HL-60 (cell line): ENCODE results near the gene KIF26B.

ENCODE experiments used
- DNase-seq, 2 experiments: peaks; one replicate each; pipeline ENCODE4 v3.0.0-alpha.2; 2010 to 2020; ENCODE audit warnings: low read depth in 1 of 2, low spot score in 1 of 2
- H3K27ac ChIP-seq: fragments of 250-450 bp; sonication (Bioruptor Pico); replicated peaks from 2 replicates; pipeline ENCODE4 v1.5.1; 2020; ENCODE audit warnings: mild to moderate bottlenecking, moderate library complexity
- H3K27me3 ChIP-seq: fragments of 250-450 bp; sonication (Bioruptor Pico); 2 replicates; pipeline ENCODE4 v1.5.1; 2021; ENCODE audit warnings: mild to moderate bottlenecking, moderate library complexity; ENCODE audit not compliant: insufficient read depth, poor library complexity, severe bottlenecking
- H3K4me3 ChIP-seq: replicated peaks from 2 replicates; pipeline ENCODE4 v1.5.1; 2011; ENCODE audit warnings: mild to moderate bottlenecking, control low read depth, low read length; ENCODE audit not compliant: insufficient read depth
- GABPA ChIP-seq: IDR thresholded peaks from 2 replicates; pipeline ENCODE4 v1.6.1; 2012; ENCODE audit warnings: low read depth
- POLR2AphosphoS5 ChIP-seq: IDR thresholded peaks from 2 replicates; pipeline ENCODE4 v1.6.1; 2012; ENCODE audit warnings: low read depth
- REST ChIP-seq: IDR thresholded peaks from 2 replicates; pipeline ENCODE4 v1.6.1; 2012; ENCODE audit warnings: low read depth; ENCODE audit not compliant: insufficient replicate concordance
- SPI1 ChIP-seq: IDR thresholded peaks from 2 replicates; pipeline ENCODE4 v1.6.1; 2012; ENCODE audit warnings: low read depth, mild to moderate bottlenecking, borderline replicate concordance
- TF ChIP-seq, protein P1 (sequence below): IDR thresholded peaks from one replicate; pipeline ENCODE4 v1.5.1; 2011; ENCODE audit warnings: low read length, control low read depth, inconsistent platforms; ENCODE audit not compliant: insufficient read depth

Gene KIF26B

GRCh38 chr1:245311887-245312536, 157.2 kb downstream of the KIF26B start:
- TF ChIP-seq GABPA (no peak), POLR2AphosphoS5 (no peak), REST (no peak), SPI1 (no peak)
- TF ChIP-seq, protein P1, sequence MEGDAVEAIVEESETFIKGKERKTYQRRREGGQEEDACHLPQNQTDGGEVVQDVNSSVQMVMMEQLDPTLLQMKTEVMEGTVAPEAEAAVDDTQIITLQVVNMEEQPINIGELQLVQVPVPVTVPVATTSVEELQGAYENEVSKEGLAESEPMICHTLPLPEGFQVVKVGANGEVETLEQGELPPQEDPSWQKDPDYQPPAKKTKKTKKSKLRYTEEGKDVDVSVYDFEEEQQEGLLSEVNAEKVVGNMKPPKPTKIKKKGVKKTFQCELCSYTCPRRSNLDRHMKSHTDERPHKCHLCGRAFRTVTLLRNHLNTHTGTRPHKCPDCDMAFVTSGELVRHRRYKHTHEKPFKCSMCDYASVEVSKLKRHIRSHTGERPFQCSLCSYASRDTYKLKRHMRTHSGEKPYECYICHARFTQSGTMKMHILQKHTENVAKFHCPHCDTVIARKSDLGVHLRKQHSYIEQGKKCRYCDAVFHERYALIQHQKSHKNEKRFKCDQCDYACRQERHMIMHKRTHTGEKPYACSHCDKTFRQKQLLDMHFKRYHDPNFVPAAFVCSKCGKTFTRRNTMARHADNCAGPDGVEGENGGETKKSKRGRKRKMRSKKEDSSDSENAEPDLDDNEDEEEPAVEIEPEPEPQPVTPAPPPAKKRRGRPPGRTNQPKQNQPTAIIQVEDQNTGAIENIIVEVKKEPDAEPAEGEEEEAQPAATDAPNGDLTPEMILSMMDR: no peak
- H3K27ac ChIP-seq: no peak overlapping the region
- DNase-seq: no peak
- no peaks in the 10 kb centered on the region for H3K27me3 ChIP-seq
- H3K4me3 ChIP-seq: no peak overlapping the region

DNA sequence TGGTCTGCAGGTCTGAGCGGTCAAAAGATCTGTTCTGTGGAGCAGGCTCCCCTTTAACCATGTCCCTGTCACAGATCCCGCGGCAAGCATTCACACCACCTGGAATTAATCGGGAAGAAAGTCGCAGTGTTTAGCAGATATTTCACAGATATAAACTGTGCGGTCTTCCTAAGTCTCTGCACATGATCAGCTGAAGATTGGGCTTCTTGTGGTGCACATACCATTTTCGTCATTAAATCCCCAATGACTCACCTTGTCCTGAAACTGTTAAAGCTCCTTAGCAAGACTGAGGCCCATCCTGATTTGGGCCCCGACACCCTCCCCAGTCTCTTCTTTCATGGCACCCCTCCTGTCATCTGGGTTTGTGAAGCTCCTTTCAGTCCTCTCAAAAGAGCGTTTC, 158.8 kb downstream of the KIF26B start:
- H3K27ac ChIP-seq: no peak overlapping the region
- DNase-seq: no peak
- TF ChIP-seq GABPA (no peak), REST (no peak), SPI1 (no peak), POLR2AphosphoS5 (no peak)
- TF ChIP-seq, protein P1: no peak
- H3K4me3 ChIP-seq: no peak overlapping the region
- no peaks in the 10 kb centered on the region for H3K27me3 ChIP-seq

- H3K27me3 ChIP-seq: no peaks in the 10 kb centered on the region
- no peak for TF ChIP-seq REST
- H3K27ac ChIP-seq: no peak overlapping the region
- no peak overlapping the region for H3K4me3 ChIP-seq
- DNase-seq: no peak
These were observed 162.0 kb downstream of the KIF26B start for GRCh38 chr1:245316784-245317183.

DNA sequence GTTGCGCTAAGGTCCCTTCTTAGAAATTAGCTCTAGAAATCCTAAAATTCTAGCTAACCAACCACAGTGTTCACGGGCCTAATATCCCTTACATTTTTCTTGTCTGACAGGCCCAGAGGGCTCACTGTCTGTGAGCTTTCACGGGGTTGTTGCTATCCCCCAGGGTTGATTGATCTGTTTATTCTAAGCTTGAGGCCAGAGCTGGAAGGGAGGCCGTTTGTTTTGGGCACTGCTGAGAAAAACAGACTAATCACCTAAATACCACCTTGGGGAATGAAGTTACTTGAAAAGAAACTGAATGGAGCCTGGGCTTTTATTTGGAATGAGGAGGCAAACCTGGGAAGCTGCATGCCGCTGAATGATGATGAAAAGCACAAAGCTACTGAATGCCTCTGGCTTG, 162.4 kb downstream of the KIF26B start:
- TF ChIP-seq, protein P1: no peak
- no peak for TF ChIP-seq REST
- no peak for TF ChIP-seq POLR2AphosphoS5
- TF ChIP-seq SPI1: no peak
- TF ChIP-seq GABPA: no peak
- DNase-seq: no peak
- H3K4me3 ChIP-seq: no peak overlapping the region
- H3K27ac ChIP-seq: no peak overlapping the region
- no peaks in the 10 kb centered on the region for H3K27me3 ChIP-seq
